Tibial nerve (tissue), 4 donors: ENCODE data around the gene BANP.

Experiments
- EP300 ChIP-seq, 2 donors: sonication (generic); formaldehyde crosslinking; IDR thresholded peaks; one replicate each; pipeline ENCODE4 v1.6.1; 2017; ENCODE audit warnings: antibody characterized with exemption in 2 of 2, mild to moderate bottlenecking in 1 of 2
- TF ChIP-seq, protein P1 (sequence below), 5 experiments: fragments of 200-600 bp in 3 of 5; fragments of 450-650 bp in 2 of 5; sonication (generic) in 3 of 5; IDR thresholded peaks; one replicate each; pipeline ENCODE4 v1.5.1; 2016 to 2019; ENCODE audit warnings: antibody characterized with exemption in 5 of 5, mild to moderate bottlenecking in 3 of 5, moderate library complexity in 2 of 5

DNA sequence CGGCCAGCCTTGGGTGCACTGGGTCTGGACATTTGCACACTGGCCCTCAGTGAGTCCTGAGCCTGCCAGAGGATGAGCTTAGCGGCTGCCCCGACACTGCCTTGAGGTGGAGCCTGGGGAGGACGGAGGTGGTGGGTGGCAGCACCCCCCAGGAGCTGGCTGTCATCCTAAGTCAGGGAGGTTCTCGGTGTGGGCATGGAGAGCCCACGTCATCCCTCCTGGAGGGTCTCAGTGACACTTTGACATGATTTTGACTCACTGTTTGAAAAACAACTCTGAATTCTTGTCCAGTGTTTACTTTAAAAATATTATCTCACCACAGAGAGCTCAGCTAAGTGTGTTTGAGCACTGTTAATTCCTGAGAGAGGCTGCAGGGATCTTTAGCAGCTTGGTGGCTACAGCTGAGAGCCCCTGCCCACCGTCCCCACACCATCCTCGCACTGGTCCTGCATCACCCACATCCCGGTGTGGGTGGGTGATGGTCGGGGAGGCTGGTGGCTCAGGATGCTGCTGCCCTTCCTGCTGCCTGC is 63.1 kb downstream of the BANP start:
- TF ChIP-seq, protein P1, sequence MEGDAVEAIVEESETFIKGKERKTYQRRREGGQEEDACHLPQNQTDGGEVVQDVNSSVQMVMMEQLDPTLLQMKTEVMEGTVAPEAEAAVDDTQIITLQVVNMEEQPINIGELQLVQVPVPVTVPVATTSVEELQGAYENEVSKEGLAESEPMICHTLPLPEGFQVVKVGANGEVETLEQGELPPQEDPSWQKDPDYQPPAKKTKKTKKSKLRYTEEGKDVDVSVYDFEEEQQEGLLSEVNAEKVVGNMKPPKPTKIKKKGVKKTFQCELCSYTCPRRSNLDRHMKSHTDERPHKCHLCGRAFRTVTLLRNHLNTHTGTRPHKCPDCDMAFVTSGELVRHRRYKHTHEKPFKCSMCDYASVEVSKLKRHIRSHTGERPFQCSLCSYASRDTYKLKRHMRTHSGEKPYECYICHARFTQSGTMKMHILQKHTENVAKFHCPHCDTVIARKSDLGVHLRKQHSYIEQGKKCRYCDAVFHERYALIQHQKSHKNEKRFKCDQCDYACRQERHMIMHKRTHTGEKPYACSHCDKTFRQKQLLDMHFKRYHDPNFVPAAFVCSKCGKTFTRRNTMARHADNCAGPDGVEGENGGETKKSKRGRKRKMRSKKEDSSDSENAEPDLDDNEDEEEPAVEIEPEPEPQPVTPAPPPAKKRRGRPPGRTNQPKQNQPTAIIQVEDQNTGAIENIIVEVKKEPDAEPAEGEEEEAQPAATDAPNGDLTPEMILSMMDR (IDR thresholded peaks at IDR 0.05), result no peak
- no peak for TF ChIP-seq EP300 (IDR thresholded peaks at IDR 0.05)
